Skeletal muscle cell (primary cell): ENCODE results near the gene ARID1B.

Source experiments
- DNase-seq: peaks from one replicate; pipeline ENCODE4 v3.0.0-alpha.2; 2010; ENCODE audit warnings: low read depth
- H3K4me3 ChIP-seq: 2 replicates; pipeline ENCODE4 v1.5.1; 2011; ENCODE audit warnings: low read depth, mild to moderate bottlenecking, control low read depth, low read length, moderate library complexity

Gene ARID1B

DNA sequence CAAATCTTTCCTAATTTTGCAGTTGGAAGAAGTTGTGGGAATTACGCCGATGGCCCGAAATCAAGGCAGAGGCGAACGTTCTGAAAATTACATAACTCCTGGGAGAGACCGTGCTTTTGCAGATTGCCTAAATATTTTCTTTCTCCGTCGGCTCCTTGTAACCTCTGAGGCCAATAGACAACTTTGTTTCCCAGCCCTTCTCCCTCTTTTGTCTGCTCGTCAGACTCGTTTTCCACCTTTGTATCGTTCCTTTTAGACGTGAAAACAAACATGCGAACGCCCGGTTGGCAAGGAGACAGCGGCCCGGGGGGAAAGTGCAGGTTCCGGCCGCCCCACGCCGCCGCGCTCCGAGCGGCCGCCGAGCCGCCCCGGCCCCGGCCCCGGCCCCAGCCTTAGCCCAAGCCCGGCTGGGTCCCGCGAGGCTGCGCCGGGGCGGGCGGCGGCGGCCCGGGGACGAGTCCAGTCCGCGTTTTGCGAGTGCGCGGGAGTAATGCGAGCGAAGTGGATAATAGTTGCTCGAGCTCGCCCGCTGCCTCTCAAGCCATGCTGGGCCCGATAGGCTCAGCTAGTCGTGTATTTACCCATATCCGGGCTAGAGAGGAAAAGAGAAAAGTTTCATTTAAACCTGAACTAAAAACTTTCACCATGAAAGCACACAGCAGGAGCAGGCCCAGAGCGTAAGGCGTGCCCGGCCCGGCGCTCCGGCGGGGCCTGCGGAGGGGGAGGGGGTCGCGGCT is at the start of gene ARID1B:
TSS of gene ARID1B (plus strand) at position 539 of the 737 bp plus-strand sequence. CDS start 303 bp downstream, outside the sequence.
- peak; percentile 51 for DNase-seq
- peak within 1 kb of the TSS; percentile 76 for H3K4me3 ChIP-seq

DNA sequence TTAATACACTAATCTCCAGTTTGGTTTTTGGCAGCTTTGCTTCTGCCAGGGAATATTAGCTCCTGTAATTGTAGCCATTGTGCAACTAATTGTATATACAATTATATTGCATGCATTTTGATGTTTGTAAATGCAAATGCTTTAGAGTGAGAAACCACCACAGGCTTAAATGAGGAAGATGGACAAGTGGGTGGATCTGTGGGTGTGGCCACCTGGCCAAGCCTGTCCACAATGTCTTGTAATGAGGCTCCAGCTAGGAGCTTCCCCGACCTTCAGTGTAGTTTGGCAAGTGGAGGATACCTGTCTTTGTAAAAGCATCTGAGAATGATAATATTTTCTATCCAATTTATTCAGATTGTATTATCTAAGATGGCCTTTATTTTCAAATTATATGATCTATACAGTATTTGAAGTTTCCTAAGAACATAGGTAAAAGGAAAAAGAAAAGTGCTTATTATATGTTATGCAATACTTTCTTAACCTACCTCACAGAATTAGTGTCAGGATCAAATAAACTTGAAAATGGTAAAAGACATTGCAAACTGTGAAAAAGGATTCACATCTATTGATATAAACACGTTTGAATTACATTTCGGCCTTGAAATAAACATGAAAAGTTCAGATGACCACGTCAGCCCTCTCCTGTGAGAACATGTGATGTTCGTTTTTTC is 49.3 kb upstream of the ARID1B start:
- H3K4me3 ChIP-seq, result no peak overlapping the region
- DNase-seq, result no peak

DNA sequence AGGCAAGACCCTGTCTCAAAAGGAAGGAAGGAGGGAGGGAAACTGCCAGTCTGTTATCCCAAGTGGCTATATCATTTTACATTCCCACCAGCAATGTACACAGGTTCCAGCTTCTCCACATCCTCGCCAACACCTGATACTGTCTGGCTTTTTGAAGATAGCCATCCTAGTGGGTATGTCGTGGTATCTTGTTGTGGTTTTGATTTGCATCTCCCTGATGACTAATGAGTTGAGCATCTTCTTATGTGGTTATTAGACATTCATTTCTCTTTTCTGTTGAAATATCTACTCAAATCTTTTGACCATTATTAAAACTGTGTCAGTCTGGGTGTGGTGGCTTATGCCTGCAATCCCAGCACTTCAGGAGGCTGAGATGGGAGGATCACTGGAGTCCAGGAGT is 47.9 kb upstream of the ARID1B start:
- DNase-seq, result peak; percentile 33
- H3K4me3 ChIP-seq, result no peak overlapping the region

DNA sequence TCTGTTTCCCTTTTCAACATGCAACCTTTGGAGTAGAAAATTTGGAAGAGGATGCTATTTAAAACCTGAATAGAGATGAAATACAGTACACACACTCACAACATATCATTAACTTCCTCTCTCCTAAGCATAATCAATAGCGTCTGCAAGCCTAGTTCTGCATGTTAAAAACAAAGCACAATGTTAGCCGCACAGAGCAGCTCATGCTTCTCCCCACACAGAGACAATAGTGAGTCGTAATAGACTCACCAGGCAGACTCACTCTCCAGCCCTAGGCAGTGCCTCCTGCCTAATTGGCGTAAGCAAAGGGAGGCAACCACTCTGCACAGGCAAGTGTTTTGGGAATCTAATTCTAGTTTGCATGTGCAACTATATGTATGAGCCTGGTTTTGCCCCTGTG is 45.8 kb upstream of the ARID1B start:
- DNase-seq, result peak; percentile 31
- H3K4me3 ChIP-seq, result no peak overlapping the region

DNA sequence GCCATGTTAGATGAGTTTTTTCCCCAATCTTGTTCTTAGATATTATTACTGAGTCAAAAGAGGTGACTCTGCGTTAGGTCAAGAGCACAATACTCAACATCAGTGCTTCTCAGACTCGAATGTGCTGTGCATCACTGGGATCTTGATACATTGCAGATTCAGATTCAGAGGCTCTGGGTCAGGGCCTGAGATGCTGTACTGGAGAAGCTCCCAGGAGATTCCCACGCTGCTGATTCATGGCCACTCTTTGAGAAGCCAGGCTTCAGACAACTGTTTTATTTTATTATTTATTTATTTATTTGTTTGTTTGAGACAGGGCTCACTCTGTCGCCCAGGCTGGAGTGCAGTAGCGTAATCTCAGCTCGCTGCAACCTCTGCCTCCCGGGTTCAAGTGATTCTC is 41.4 kb upstream of the ARID1B start:
- no peak for DNase-seq
- H3K4me3 ChIP-seq, result no peak overlapping the region

DNA sequence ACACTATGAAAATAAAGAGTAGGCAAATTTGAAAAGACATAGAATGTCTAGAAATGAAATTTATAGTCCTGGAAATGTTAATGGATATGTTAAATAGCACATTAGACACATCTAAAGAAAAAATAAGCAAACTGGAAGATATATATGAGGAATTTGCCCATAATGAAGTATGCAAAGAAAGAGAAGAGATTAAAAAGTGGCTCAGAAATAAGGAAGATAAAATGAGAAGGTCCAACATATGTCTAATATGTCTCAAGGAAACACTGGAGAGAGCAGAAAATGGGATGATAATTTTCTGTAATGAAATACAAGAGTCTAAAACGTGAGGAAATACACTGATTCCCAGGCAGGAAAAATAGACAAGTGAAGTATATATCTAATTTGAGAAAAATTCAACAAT is 36.6 kb upstream of the ARID1B start:
- no peak for DNase-seq

DNA sequence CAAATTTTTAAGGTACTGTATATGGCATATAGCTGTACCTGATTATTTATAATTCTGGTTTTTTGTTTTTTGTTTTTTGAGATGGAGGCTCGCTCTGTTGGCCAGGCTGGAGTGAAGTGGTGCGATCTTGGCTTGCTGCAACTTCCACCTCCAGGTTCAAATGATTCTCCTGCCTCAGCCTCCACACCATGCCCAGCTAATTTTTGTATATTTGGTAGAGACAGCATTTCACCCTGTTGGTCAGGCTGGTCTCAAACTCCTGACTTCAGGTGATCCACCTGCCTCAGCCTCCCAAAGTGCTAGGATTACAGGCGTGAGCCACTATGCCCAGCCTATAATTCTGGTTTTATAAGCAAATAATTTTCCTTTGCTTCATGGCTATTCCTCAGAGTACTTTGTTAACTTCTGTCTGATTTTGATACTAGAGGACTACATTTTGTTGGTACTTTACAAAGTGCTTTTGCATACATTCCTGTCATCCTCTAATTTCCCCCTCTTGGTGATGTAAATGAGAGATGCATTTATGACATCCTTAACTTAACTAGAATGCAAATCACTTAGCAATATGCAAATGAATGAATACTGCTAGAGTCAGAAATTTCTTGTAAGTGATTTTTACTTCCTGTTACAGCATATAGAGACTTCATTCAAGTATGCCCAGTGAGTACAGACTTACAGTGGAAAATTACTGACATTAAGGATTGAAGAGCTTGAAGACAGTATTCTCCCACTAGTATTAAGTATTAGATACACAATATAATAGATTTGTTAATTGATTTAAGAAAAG is 35.7 kb upstream of the ARID1B start:
- no peak for DNase-seq
- H3K4me3 ChIP-seq, result no peak overlapping the region

More for the DNA sequence above, 36.6 kb upstream of the ARID1B start:
- H3K4me3 ChIP-seq, result no peak overlapping the region

DNA sequence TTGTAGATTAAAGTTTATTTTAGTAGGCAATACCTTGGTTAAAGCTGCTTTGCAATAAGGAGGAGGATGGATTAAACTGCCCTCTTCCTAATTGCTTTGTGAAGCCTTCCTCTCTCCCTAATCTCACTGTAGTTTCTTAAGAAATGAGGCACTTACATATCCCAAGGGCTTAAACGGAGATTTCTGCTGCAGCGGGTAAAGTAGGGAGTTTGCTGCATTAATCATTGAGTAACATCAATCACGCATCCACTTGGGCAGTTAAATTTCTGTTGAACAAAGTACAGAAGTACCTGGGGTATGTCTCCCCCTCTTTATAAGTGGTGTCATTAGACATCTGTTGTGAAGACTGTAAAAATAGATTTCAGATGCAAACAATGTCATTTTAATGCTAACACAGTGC is 29.5 kb upstream of the ARID1B start:
- H3K4me3 ChIP-seq, result no peak overlapping the region
- no peak for DNase-seq

DNA sequence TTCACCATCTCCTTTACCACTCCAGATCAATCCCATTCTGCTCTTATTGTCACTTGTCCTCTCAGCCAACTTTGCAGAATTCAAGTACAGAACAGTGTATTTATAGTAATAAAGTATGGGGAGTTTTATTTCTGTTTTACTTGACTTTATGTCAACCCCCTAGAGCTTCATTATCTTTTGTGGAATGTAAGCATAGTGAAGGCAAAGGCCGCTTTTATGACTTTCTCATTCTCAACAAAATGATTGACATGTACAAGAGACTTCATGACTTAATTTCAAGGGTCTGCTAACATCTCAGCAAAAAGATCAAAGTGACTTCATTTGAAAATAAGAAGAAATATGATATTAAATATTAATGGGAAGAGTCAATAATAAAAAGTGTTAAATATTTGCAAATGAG is 28.7 kb upstream of the ARID1B start:
- DNase-seq, result no peak

DNA sequence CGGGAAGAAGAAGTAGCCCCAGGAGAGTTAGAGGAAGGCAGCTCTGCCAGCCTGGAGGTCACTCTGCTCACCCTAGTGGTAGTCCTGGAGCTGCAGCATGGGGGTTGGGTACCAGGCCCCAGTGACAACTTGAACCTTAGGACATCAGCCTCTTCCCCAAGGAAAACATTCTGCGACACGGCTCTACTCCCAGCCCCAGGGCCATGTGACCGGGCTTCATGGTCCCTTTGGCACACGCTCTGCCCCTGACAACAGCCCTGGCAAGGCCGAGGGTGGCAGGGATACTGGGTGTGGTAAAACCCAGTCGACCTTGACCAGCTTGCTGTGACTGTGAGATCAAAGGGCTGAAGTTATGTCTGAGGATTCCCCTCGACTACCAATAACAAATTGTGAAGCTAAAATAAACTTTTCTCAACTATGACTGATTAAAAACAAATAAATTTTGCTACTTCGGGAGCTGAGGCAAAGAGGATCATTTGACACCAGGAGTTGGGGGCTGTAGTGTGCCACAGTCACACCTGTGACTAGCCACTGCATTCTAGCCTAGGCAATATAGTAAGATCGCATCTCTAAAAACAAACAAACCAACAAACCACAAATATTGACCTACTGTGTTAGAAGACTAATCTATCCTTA is 24.4 kb upstream of the ARID1B start:
- no peak overlapping the region for H3K4me3 ChIP-seq
- no peak for DNase-seq

More for the DNA sequence above, 28.7 kb upstream of the ARID1B start:
- no peak overlapping the region for H3K4me3 ChIP-seq

DNA sequence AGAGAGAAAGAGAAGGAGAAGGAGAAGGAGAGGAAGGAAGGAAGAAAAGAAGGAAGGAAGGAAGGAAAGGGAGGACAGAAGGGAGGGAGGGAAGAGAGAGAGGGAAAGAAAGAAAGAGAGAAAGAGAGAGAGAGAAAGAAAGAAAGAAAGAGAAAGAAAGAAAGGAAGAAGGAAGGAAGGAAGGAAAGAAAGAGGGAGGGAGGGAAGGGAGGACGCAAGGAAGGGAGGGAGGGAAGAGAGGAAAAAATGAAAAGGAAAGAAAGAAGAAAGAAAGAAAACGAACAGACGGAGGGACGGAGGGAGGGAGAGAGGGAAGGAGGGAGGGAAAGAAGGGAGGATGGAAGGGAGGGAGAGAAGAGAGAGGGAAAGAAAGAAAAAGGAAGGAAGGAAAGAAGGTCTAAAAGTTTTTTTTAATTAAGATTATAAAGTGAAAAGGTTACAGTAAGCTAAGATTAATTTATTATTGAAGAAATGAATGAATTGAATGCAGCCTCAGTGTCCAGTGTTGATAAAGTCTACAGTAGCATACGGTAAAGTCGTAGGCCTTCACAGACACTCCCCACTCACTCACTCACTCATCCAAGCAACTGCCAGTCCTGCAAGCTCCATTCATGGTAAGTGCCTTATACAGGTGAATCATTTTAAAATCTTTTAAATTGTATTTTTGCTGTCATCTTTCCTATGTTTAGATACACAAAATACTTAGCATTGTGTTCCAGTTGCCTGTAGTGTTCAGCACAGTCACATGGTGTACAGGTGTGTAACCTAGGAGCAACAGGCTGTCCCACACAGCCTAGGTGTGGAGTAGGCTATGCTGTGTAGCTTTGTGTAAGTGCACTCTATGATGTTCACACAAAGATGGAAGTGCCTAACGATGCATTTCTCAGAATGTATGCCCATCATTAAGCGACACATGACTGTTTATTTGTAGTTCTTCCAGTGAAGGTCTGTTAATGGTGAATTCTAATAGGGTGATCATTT is 20.3 kb upstream of the ARID1B start:
- no peak overlapping the region for H3K4me3 ChIP-seq
- no peak for DNase-seq

DNA sequence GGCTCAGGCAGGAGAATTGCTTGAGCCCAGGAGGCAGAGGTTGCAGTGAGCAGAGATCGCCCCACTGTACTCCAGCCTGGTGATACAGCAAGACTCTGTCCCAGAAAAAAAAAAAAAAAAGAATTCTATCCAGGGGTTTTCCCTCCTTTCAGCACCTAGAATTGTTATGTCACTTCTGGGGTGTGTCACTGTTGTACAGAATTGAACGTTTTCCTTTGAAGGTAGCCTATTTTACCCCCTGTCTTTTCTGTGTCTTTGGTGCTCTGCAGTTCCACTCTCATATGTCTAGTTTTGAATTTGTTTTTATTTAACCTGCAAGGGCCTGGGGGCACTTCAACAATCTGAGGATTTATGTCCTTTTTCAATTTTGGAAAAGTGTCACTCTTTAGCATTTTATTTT is 19.3 kb upstream of the ARID1B start:
- no peak for DNase-seq
- no peak overlapping the region for H3K4me3 ChIP-seq

DNA sequence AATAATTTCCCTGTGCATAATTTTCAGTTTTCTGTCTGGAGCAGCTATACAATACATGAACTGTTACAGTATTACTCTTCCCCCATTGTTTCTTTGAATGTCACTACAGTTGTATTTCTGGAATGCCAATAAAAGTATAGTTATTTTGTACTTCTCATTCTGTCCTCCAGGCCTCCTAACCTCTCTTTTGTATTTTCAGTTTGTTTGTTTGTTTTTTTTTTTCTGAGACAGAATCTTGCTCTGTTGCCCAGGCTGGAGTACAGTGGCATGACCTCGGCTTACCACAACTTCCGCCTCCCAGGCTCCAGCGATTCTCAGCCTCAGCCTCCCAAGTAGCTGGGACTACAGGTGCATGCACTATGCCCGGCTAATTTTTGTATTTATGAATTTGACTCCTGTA is 16.8 kb upstream of the ARID1B start:
- DNase-seq, result no peak

DNA sequence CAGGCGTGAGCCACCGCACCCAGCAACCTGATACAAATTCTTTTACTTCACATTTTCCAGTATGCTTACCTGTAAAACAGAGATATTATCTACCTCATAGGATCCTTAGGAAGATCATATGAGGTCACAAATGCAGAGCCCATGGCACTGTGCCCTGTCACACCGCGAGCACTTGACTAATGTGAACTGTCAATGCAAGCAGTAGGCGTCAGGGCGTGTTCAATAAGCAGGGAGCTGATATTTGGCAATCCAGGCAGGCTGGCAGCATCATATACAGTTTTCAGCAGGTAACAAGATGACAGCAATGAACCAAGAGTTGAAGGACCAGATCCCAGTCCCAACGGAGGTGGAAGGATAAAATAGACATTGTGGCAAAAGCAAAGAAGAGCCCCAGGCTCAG is 14.6 kb upstream of the ARID1B start:
- H3K4me3 ChIP-seq, result no peak overlapping the region
- DNase-seq, result no peak

More for the DNA sequence above, 16.8 kb upstream of the ARID1B start:
- no peak overlapping the region for H3K4me3 ChIP-seq

DNA sequence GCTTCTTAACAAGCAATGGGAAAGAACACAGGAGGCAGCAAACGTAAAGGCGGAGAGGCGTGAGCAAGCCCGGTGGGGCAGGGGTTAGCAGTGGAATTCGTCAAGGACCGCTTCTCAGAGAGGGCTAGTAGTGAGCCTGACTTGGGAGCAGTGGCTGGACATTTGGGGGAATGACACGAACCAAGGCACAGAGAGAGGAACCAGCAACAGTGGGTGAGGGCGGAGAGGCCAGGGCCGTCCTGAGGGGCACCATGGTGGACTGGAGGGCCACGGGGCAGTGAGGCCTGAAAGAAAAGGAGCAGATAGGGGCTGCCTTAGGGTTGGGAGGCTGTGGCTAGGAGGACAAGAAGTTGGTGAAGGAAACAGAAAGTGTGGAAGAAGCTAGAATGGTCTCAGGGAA is 12.1 kb upstream of the ARID1B start:
- no peak for DNase-seq
- H3K4me3 ChIP-seq, result no peak overlapping the region

DNA sequence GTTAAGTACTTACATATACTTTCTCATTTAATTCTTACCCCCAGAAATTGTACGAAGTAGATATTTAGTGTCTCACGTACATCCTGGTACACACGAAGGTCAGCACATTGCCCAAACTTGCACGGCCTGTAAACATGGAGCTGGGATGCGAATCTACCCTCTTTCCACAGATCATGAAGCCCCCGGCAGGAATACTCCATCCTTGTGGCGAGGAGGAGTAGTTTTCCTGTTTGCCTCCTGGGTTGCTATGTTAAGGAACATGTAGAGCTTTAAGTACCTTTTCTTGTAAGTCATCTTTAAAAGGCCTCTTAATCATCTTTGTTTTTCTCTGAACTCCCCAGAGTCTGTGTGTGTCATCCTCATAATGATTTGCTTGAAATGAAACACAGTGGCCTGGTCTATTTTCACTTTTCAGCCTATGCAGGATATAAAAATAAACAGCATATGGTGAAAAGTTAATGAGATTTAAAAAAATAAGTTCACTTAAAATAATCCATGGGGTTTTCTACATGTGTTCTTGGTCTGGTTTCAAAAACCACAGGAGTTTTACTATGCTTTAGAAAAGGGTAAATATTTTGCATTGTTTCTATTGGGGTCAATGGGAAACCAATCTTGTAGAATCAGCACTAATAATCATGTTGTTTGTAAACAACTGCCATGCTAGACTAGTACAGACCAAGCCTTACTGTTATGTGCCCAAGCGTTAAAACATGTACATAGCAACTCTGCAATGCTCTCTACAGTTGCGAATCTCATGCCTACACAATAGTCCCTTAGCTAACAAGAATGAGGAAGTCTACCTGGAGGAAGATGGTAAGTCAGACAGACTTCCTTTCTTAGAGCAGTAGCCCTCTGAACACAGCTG is 9.3 kb upstream of the ARID1B start:
- DNase-seq, result peak; percentile 47
- H3K4me3 ChIP-seq, result no peak overlapping the region

DNA sequence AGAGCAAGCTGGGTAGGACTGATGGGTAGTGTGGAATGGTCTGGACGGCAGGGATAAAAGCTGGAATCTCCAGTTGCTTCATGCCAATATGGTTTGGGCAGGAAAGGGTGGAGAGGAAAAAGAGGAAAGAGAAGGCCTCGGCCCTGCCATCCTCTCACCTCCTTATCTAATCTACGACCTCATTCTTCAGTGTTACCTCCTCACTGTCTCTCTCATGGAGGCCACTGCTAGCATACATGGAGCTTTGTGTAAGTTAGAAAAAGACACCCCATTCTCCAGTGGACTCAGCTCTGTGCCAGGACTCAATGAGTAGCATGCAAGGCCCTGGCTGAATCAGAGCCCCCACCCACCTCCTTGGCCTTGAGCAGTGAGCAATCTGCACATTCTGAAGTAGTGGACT is 6.1 kb upstream of the ARID1B start:
- no peak for DNase-seq
- no peak overlapping the region for H3K4me3 ChIP-seq

DNA sequence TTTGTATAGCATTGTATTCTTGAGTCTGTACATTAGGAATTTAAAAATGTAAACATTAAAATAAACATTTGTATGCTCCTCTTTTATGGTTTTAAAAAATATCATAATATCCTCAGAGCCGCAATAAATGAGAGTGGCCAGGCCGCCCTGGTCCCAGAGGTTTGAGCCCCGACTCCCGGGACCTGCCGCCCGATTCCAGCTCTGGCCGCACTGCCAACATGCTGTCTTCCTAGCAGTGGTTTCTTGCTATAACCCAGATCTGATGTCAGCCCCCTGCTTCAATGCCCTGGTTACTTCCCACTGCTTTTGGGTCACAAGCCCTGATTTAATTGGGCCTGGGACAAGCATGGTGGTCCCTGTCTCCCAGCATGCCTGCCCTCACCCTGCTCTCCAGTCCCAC is 5.4 kb upstream of the ARID1B start:
- DNase-seq, result no peak
- H3K4me3 ChIP-seq, result no peak overlapping the region
